Kidney (tissue), 14 donors: Measurements from ENCODE around the gene WNT2. TPM values are rescaled to one million over a fixed set of nuclear protein-coding genes. Genes with fewer than 3 reads are reported as not detected.

Source experiments
- DNase-seq, 5 donors: peaks; one replicate each; pipeline ENCODE4 v3.0.0-alpha.2; 2013 to 2020
- FAIRE-seq: peaks from 2 replicates; lab custom pipeline; 2012; peaks lifted over from hg19 to GRCh38; lab: Jason Lieb, UNC
- H3K27ac ChIP-seq, 2 donors: one replicate each; pipeline ENCODE4 v1.7.0; 2013; ENCODE audit warnings: low read depth in 2 of 2, low read length in 2 of 2, inconsistent platforms in 1 of 2
- H3K27me3 ChIP-seq: one replicate; pipeline ENCODE4 v1.7.1; 2013; ENCODE audit warnings: low read length, inconsistent platforms; ENCODE audit not compliant: control insufficient read depth, insufficient read depth
- H3K36me3 ChIP-seq, 3 donors: one replicate each; pipeline versions ENCODE4 v1.7.0 to v1.7.1; 2013; ENCODE audit warnings: low read length in 3 of 3, control low read depth in 1 of 3, inconsistent platforms in 1 of 3; ENCODE audit not compliant: insufficient read depth in 3 of 3, control insufficient read depth in 2 of 3
- H3K4me1 ChIP-seq, 3 donors: one replicate each; pipeline versions ENCODE4 v1.7.0 to v1.7.1; 2013; ENCODE audit warnings: low read length in 3 of 3, inconsistent platforms in 1 of 3, low read depth in 1 of 3; ENCODE audit not compliant: control insufficient read depth in 2 of 3, insufficient read depth in 2 of 3
- H3K4me3 ChIP-seq, 3 donors: one replicate each; pipeline versions ENCODE4 v1.7.0 to v1.8.1; 2013; ENCODE audit warnings: low read length in 3 of 3, control low read depth in 1 of 3, inconsistent platforms in 1 of 3
- H3K9ac ChIP-seq, 3 donors: one replicate each; pipeline versions ENCODE4 v1.7.0 to v1.7.1; 2013; ENCODE audit warnings: low read length in 3 of 3, control low read depth in 1 of 3, inconsistent platforms in 1 of 3
- H3K9me3 ChIP-seq, 3 donors: one replicate each; pipeline versions ENCODE4 v1.7.0 to v1.7.1; 2013; ENCODE audit warnings: low read length in 3 of 3, control low read depth in 1 of 3, inconsistent platforms in 1 of 3; ENCODE audit not compliant: control insufficient read depth in 2 of 3, insufficient read depth in 1 of 3
- CTCF ChIP-seq: IDR thresholded peaks from 3 replicates; pipeline ENCODE4 v1.5.1; 2012; ENCODE audit warnings: mild to moderate bottlenecking, moderate library complexity, borderline replicate concordance; ENCODE audit not compliant: insufficient read depth; ENCODE audit errors: extremely low read depth
- intact Hi-C: fragments of 100-400 bp; cut with DNase I; formaldehyde crosslinking; loops from one replicate; pipeline ENCODE4 v1.11.1; 2022
- polyA plus RNA-seq: library from polyadenylated mRNA; stranded (reverse); fragments of 350-450 nt; fragmentation: Illumina TruSeq; extraction: RNeasy Lipid Tissue Mini Kit (QIAGEN cat#74804); gene quantifications from one replicate; pipeline ENCODE4 v1.2.3, GENCODE V29; 2014; ENCODE audit warnings: low read depth, low replicate concordance; ENCODE audit not compliant: insufficient read depth
- total RNA-seq: library from RNA; stranded (reverse); fragmentation: NEBNext Ultra II Directional; extraction: Animal tissue kit (Norgen Biotek cat#: 25700); gene quantifications from one replicate; pipeline ENCODE4 v1.2.1, GENCODE V29; 2021
- donor health status: control.
- donor health status: control.
- donor health status: control.
- donor health status: control.
- donor health status: control.
- donor health status: DM: yes; HTN: yes; CAD: no.
- donor health status: Normal renal cell carcinoma (clear cell type).

Gene WNT2
- total and polyA plus RNA-seq, 2 donors from 2014 or later: 0.49 to 0.57 TPM

- intact Hi-C loops: no loop called here
- DNase-seq (peak in 3 of 5 donors; percentile 9 to 24 (median 17)), FAIRE-seq (no peak)
- no peak overlapping the region for H3K4me3 ChIP-seq
- TF ChIP-seq CTCF: no peak
- no peaks in the 10 kb centered on the region for H3K27me3 ChIP-seq
- no peaks in the 10 kb centered on the region for H3K9me3 ChIP-seq
- no peaks in the 10 kb centered on the region for H3K4me1 ChIP-seq
- no peak overlapping the region for H3K27ac ChIP-seq
- no peaks in the 10 kb centered on the region for H3K36me3 ChIP-seq
- H3K9ac ChIP-seq: no peak overlapping the region
Measured at GRCh38 chr7:117296066-117296465, 26.8 kb downstream of the WNT2 start.

GRCh38 chr7:117285826-117286225 is 37.0 kb downstream of the WNT2 start:
- no peaks in the 10 kb centered on the region for H3K9me3 ChIP-seq
- no peaks in the 10 kb centered on the region for H3K4me1 ChIP-seq
- H3K4me3 ChIP-seq: no peak overlapping the region
- H3K36me3 ChIP-seq: no peaks in the 10 kb centered on the region
- H3K27me3 ChIP-seq: no peaks in the 10 kb centered on the region
- no peak overlapping the region for H3K9ac ChIP-seq
- DNase-seq: no peak
- intact Hi-C loops: no loop called here
- H3K27ac ChIP-seq: no peak overlapping the region
- no peak for FAIRE-seq
- no peak for TF ChIP-seq CTCF

- FAIRE-seq (no peak), DNase-seq (no peak)
- TF ChIP-seq CTCF: no peak
Measured at GRCh38 chr7:117284692-117285091, 38.2 kb downstream of the WNT2 start.

GRCh38 chr7:117283779-117284178 is 39.1 kb downstream of the WNT2 start:
- Histone ChIP-seq H3K9ac (no peak overlapping the region), H3K27me3 (no peaks in the 10 kb centered on the region), H3K27ac (no peak overlapping the region), H3K9me3 (no peaks in the 10 kb centered on the region), H3K4me3 (no peak overlapping the region), H3K36me3 (no peaks in the 10 kb centered on the region), H3K4me1 (no peaks in the 10 kb centered on the region)
- no peak for DNase-seq
- TF ChIP-seq CTCF: no peak
- intact Hi-C loops: no loop called here
- no peak for FAIRE-seq

More at GRCh38 chr7:117284692-117285091, 38.2 kb downstream of the WNT2 start:
- Histone ChIP-seq H3K27ac (no peak overlapping the region), H3K36me3 (no peaks in the 10 kb centered on the region), H3K9ac (no peak overlapping the region), H3K4me1 (no peaks in the 10 kb centered on the region), H3K4me3 (no peak overlapping the region), H3K9me3 (no peaks in the 10 kb centered on the region), H3K27me3 (no peaks in the 10 kb centered on the region)
- intact Hi-C loops: no loop called here
